A549 (cell line): ENCODE results near the gene PTPRN2.

ENCODE experiments used
- CTCF ChIP-seq: fragments of >200 bp; sonication (Bioruptor Twin); formaldehyde crosslinking; IDR thresholded peaks from 3 replicates; pipeline ENCODE4 v1.5.1; 2016
- MYC ChIP-seq: IDR thresholded peaks from 2 replicates; pipeline ENCODE4 v1.6.1; 2012; ENCODE audit warnings: mild to moderate bottlenecking, inconsistent platforms, low read length, improper control_type of control experiment, borderline replicate concordance
- NFE2L2 ChIP-seq: fragments of 150-350 bp; conservative IDR thresholded peaks from 2 replicates; pipeline ENCODE4 v1.6.1; 2014; ENCODE audit warnings: low read length
- PHF8 ChIP-seq: fragments of 200-600 bp; sonication (generic); IDR thresholded peaks from 2 replicates; pipeline ENCODE4 v1.6.1; 2016; ENCODE audit warnings: low read depth, mild to moderate bottlenecking, antibody characterized with exemption, moderate library complexity, borderline replicate concordance
- POLR2A ChIP-seq: IDR thresholded peaks from 2 replicates; pipeline ENCODE4 v1.6.1; 2012; ENCODE audit warnings: mild to moderate bottlenecking, low read length

GRCh38 chr7:157884461-157885062 is 703.1 kb downstream of the PTPRN2 start:
- TF ChIP-seq PHF8: no peak
- TF ChIP-seq NFE2L2: no peak
- TF ChIP-seq CTCF: no peak
- no peak for TF ChIP-seq POLR2A
- TF ChIP-seq MYC: no peak
